NT2/D1 (cell line): Measurements from ENCODE around the gene WWP2.

Experiments used
- SUZ12 ChIP-seq: IDR thresholded peaks from 2 replicates; pipeline ENCODE4 v1.6.1; 2011; ENCODE audit not compliant: insufficient read length, insufficient read depth; ENCODE audit errors: extremely low read depth
- YY1 ChIP-seq: IDR thresholded peaks from 2 replicates; pipeline ENCODE4 v1.6.1; 2011; ENCODE audit not compliant: insufficient read length, insufficient read depth

DNA sequence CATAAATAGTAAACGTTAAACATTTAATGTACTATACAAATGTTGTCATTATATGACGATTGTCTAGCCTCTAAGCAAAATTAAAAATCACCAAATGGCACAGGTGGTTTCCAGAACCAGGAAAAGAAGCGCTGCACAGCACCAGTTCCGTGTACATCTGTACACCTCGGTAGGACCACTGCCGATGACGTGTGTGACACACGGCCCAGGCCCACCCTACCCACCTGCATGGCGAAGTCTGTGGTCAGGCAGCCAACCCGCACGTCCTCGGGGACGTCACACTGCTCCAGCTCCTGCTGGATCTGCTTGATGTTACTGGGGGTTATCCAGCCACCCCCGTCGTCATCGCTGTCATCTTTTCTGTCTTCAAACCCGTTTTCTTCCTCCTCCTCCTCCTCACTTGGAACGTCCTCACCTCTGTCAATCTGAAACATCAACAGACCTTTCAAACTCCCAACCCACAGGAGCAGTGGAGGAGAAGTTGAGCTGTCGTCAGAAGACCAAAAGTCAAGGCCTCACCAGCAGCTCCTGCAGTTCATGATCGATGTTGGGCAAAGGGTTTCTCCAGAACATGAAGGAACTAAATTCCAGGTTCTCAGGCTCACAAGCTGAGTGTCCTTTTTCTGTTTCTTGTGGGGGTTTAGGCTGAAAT is 13.3 kb upstream of the WWP2 start:
- TF ChIP-seq YY1 = no peak
- no peak for TF ChIP-seq SUZ12
